Measurements from ENCODE around the gene METAP2. TPM values are rescaled to one million over a fixed set of nuclear protein-coding genes. Genes with fewer than 3 reads are reported as not detected.

Gene METAP2
- polyA plus RNA-seq, 1 of the 3 experiments (the other 2 are of a cell fraction): 35.8 TPM

DNA sequence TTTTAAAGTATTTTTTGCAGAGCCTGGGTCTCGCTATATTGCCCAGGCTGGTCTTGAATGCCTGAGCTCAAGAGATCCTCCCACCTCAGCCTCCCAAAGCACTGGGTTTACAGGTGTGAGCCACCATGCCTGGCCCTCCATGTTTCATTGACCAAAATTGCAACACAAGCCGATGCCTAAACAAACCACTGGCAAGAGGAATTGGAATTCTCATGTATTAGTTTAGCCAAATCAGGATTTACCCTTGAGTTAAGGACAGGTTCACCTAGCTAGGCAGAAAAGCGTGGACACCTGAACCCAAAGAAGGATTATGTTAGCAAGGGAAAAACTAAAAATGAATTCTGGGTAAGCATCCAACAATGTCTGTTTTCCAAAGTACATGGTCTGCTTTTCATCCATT is 14.6 kb upstream of the METAP2 start:
- Histone ChIP-seq H3K4me1 (ENCODE audit: control insufficient read depth in 1 of 2, insufficient read depth in 2 of 2, low read depth in 1 of 2, low read length in 1 of 2) (no peaks in the 10 kb centered on the region; a peak in 1 of 4 replicates), H3K79me2 (ENCODE audit: insufficient read depth) (no peaks in the 10 kb centered on the region), H3K9me2 (no peaks in the 10 kb centered on the region), H3K27me3 (ENCODE audit: insufficient read depth) (no peaks in the 10 kb centered on the region; the same call in 1 of the 2 replicates), H3K36me3 (replicated peaks in 1 of 2; ENCODE audit: control insufficient read depth in 1 of 2, insufficient read depth in 2 of 2, low read length in 1 of 2) (no peaks in the 10 kb centered on the region), H3K4me3 (ENCODE audit: low read depth in 2 of 2, low read length in 1 of 2) (no peak overlapping the region), H3K9ac (no peak overlapping the region), H4K20me1 (ENCODE audit: insufficient read depth) (no peaks in the 10 kb centered on the region), H3K4me2 (no peak overlapping the region), H3K9me3 (peaks cover 3% of the 10 kb centered on the region; the same call in 1 of the 2 replicates), H2AFZ (ENCODE audit: low read depth) (no peak overlapping the region), H3K27ac (ENCODE audit: low read depth in 2 of 2, low read length in 1 of 2) (no peak overlapping the region), H3F3A (replicated peaks; ENCODE audit: insufficient read depth) (no peaks in the 10 kb centered on the region)
- CTCF ChIA-PET: no interaction called here
- 34% methylated on average over 3 of the region's 3 CpGs for WGBS (ENCODE audit: low lambda C conversion rate)
- TF ChIP-seq EP300 (IDR thresholded peaks at IDR 0.05; ENCODE audit: borderline replicate concordance in 1 of 2, low read depth in 1 of 2, low read length in 1 of 2): no peak
- no peak for TF ChIP-seq SIN3A (IDR thresholded peaks at IDR 0.05; ENCODE audit: borderline replicate concordance, low read depth, low read length)
- TF ChIP-seq, protein P1, sequence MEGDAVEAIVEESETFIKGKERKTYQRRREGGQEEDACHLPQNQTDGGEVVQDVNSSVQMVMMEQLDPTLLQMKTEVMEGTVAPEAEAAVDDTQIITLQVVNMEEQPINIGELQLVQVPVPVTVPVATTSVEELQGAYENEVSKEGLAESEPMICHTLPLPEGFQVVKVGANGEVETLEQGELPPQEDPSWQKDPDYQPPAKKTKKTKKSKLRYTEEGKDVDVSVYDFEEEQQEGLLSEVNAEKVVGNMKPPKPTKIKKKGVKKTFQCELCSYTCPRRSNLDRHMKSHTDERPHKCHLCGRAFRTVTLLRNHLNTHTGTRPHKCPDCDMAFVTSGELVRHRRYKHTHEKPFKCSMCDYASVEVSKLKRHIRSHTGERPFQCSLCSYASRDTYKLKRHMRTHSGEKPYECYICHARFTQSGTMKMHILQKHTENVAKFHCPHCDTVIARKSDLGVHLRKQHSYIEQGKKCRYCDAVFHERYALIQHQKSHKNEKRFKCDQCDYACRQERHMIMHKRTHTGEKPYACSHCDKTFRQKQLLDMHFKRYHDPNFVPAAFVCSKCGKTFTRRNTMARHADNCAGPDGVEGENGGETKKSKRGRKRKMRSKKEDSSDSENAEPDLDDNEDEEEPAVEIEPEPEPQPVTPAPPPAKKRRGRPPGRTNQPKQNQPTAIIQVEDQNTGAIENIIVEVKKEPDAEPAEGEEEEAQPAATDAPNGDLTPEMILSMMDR (IDR thresholded peaks at IDR 0.05): no peak
- TF ChIP-seq RFX5 (IDR thresholded peaks at IDR 0.05; ENCODE audit: low read length): no peak
- TF ChIP-seq MEF2A (IDR thresholded peaks at IDR 0.05; ENCODE audit: borderline replicate concordance, low read depth): no peak
- TF ChIP-seq FOXM1 (IDR thresholded peaks at IDR 0.05; ENCODE audit: low read depth): no peak
- no peak for TF ChIP-seq TEAD4 (IDR thresholded peaks at IDR 0.05; ENCODE audit: borderline replicate concordance, insufficient read depth)
- no peak for TF ChIP-seq FOSL2 (IDR thresholded peaks at IDR 0.05; ENCODE audit: borderline replicate concordance, low read depth)
- no peak for TF ChIP-seq YY1 (IDR thresholded peaks at IDR 0.05; ENCODE audit: low read depth)
- POLR2A ChIA-PET: no interaction called here
- DNase-seq: no peak

DNA sequence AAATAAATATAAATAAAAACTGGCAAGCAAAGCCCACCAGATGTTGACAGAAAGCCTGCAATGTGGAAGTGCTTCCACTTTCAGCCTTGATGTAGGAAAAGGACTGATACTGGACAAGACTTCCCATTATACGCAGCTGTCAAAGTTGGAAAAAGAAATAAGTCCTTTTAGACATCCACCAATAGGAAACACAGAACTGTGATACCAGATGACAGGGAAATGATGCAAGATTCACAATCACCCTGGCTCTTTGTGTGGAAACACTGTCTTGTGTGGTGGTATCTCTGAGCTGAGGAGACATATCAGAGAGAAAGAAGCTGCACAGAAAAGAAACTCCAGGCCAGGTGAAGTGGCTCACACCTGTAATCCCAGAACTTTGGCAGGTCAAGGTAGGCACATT is 13.8 kb upstream of the METAP2 start:
- no peaks in the 10 kb centered on the region; the same call in 1 of the 2 replicates for H3K27me3 ChIP-seq (ENCODE audit: insufficient read depth)
- no peak overlapping the region for H2AFZ ChIP-seq (ENCODE audit: low read depth)
- H3K9me3 ChIP-seq: peaks cover 3% of the 10 kb centered on the region; the same call in 1 of the 2 replicates
- no peaks in the 10 kb centered on the region for H3K79me2 ChIP-seq (ENCODE audit: insufficient read depth)
- ChIA-PET CTCF (interaction anchor here (0.8 kb wide), 1 partner anchor 15 kb away, joined by 3 read pairs; no protein-coding TSS in a partner anchor), POLR2A (no interaction called here)
- H3F3A ChIP-seq (replicated peaks; ENCODE audit: insufficient read depth): no peaks in the 10 kb centered on the region
- no peaks in the 10 kb centered on the region for H3K4me1 ChIP-seq (ENCODE audit: control insufficient read depth in 1 of 2, insufficient read depth in 2 of 2, low read depth in 1 of 2, low read length in 1 of 2)
- H3K4me3 ChIP-seq (ENCODE audit: low read depth in 2 of 2, low read length in 1 of 2): no peak overlapping the region
- no peaks in the 10 kb centered on the region for H3K9me2 ChIP-seq
- no peak overlapping the region for H3K4me2 ChIP-seq
- no peak for TF ChIP-seq YY1 (IDR thresholded peaks at IDR 0.05; ENCODE audit: low read depth)
- TF ChIP-seq, protein P2, sequence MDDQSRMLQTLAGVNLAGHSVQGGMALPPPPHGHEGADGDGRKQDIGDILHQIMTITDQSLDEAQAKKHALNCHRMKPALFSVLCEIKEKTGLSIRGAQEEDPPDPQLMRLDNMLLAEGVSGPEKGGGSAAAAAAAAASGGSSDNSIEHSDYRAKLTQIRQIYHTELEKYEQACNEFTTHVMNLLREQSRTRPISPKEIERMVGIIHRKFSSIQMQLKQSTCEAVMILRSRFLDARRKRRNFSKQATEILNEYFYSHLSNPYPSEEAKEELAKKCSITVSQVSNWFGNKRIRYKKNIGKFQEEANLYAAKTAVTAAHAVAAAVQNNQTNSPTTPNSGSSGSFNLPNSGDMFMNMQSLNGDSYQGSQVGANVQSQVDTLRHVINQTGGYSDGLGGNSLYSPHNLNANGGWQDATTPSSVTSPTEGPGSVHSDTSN (IDR thresholded peaks at IDR 0.05): no peak
- TF ChIP-seq, protein P3, sequence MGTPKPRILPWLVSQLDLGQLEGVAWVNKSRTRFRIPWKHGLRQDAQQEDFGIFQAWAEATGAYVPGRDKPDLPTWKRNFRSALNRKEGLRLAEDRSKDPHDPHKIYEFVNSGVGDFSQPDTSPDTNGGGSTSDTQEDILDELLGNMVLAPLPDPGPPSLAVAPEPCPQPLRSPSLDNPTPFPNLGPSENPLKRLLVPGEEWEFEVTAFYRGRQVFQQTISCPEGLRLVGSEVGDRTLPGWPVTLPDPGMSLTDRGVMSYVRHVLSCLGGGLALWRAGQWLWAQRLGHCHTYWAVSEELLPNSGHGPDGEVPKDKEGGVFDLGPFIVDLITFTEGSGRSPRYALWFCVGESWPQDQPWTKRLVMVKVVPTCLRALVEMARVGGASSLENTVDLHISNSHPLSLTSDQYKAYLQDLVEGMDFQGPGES (IDR thresholded peaks at IDR 0.05; ENCODE audit: low read depth, low read length): no peak
- no peak for TF ChIP-seq FOXJ3 (CRISPR knock-in tag; IDR thresholded peaks at IDR 0.05)
- H3K27ac ChIP-seq (ENCODE audit: low read depth in 2 of 2, low read length in 1 of 2): no peak overlapping the region
- no peak for DNase-seq
- H4K20me1 ChIP-seq (ENCODE audit: insufficient read depth): no peaks in the 10 kb centered on the region
- no peak overlapping the region for H3K9ac ChIP-seq
- 100% methylated on average over 1 of the region's 1 CpG for WGBS (ENCODE audit: low lambda C conversion rate)
- no peaks in the 10 kb centered on the region for H3K36me3 ChIP-seq (replicated peaks in 1 of 2; ENCODE audit: control insufficient read depth in 1 of 2, insufficient read depth in 2 of 2, low read length in 1 of 2)

Measured in SK-N-SH (cell line).